G401 (cell line): ENCODE measurements around the gene KCNQ5. TPM values are rescaled to one million over a fixed set of nuclear protein-coding genes. Genes with fewer than 3 reads are reported as not detected.

ENCODE experiments used
- DNase-seq: peaks from one replicate; pipeline ENCODE4 v3.0.0-alpha.2; 2015; ENCODE audit warnings: low spot score
- in situ Hi-C: cut with HindIII; loops from 2 replicates; pipeline ENCODE4 v1.10.0; 2016; ENCODE audit warnings: low sequenced_read_pairs, mixed read lengths
- total RNA-seq: library from RNA; depleted of rRNA; stranded (reverse); fragments of >200 nt; shearing (Covaris generic); gene quantifications from 2 replicates; pipeline ENCODE4 v1.2.3, GENCODE V29; 2014

Gene KCNQ5
- total RNA-seq, 1 experiment from 2014 or later = not detected

DNA sequence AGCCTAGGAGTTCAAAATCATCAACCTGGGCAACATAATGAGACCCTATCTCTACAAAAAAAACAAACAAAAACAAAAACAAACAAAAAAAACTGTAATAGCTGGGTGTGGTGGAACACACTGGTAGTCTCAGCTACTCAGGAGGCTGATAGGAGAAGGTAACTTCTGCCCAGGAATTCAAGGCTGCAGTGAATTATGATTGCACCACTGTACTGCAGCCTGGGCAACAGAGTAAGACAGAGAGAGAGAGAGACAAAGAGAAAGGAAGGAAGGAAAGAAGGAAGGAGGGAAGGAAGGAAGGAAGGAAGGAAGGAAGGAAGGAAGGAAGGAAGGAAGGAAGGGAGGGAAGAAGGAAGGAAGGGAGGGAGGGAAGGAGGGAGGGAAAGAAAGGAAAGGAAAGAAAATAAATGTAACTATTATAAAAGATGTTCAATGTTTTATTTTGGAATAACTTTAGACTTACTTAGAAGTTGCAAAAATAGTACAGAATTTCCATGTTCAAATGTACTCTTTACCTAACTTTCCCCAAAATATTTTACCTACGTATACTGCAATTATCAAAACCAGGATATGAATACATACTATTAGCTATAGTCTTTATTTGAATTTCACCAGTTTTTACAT is 428.2 kb downstream of the KCNQ5 start:
- no peak for DNase-seq
- in situ Hi-C loops = no loop called here

DNA sequence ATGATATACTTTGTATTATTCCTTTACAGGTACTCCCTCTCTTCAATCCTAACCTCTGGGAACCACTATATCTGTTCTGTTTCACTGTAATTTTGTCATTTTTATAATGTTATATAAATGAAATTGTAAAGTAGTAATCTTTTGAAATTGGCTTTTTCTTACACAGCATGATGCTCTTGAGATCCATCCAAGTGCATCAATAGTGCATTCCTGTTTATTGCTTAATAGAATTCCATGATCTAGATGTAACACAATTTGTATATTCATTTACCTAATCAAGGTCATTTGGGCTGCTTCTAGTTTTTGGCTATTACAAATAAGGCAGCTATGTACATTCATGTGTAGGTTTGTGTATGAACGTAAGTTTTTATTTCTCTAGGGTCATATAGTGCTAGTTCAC is 428.8 kb downstream of the KCNQ5 start:
- no peak for DNase-seq
- in situ Hi-C loops = no loop called here

DNA sequence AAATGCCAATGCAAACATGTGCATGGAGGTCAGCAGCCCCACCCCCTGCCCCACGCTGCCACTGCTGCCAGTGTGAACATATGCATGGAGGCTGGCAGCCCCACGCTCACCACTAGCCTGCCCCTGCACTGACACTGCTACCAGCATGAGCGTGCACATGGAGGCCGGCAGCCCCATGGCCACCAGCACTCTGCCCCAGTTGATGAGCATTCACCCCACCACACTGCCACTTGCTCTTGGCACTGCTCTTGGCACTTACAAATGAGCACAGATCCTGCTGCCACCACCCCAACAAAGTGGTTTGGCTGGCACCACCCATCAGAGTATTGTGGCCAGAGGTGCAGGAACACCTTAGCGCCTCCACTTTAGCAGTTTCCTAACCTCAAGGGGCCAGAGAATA is 429.3 kb downstream of the KCNQ5 start:
- DNase-seq = no peak
- in situ Hi-C loops = no loop called here

DNA sequence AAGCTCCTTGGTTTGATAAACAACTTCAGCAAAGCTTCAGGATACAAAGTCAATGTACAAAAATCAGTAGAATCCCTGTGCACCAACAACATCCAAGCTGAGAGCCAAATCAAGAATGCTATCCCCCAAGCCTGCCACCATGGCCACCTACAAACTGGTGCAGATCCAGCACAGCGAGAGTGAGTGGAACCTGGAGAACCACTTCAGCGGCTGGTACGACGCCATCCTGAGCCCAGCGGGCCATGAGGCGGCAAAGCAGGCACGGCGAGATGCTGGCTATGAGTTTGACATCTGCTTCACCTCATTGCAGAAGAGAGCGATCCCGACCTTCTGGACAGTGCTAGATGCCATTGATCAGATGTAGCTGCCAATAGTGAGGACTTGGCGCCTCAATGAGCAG is 433.1 kb downstream of the KCNQ5 start:
- DNase-seq = no peak
- in situ Hi-C loops = no loop called here

DNA sequence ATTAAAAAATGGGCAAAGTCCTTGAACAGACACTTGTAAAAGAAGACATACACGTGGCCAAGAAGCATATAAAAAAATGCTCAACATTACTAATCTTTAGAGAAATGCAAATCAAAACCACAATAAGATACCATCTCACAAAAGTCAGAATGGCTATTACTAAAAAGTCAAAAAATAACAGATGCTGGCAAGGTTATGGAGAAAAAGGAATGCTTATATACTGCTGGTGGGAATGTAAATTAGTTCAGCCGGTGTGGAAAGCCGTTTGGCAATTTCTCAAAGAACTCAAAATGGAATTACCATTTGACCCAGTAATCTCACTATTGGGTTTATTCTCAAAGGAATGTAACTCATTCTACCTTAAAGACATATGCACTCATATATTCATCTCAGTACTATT is 436.9 kb downstream of the KCNQ5 start:
- DNase-seq = no peak
- in situ Hi-C loops = no loop called here

DNA sequence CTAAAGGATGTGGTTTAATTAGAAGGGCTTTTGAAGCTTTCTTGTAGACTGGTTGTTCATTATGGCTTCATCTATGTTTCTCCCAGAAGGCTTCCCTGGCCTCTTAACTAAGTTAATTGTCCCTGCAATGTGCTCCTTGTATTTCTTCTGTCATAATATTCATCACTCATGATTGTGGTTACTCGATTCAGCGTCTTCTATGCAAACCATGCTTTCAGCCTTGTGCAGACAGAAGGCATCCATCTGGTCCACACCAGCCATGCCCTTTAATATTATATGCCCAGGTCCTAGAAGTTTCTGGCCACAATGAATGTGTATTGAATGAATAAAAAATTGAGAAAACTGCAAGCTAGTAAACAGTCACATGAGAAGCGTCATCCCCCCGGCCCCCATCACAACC is 440.3 kb downstream of the KCNQ5 start:
- DNase-seq = no peak
- in situ Hi-C loops = no loop called here

DNA sequence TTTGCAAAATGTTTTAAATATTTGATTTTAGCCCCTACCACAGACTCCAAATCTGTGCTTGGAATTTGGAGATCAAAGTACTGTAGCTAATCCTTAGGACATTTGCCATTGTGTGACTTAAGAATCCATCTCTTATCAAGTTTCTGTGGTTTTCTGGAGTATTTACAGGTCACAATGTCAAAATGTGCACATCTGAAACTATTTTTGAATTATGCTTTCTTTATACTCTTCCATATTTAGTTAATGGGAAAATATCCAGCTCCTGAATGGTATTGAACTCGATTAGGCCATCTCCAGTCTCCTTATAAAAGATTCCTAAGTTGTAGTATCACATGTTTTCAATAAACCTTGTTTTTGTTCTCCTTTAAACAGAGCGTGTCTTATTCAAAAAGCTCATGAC is 441.0 kb downstream of the KCNQ5 start:
- no peak for DNase-seq
- in situ Hi-C loops = no loop called here

DNA sequence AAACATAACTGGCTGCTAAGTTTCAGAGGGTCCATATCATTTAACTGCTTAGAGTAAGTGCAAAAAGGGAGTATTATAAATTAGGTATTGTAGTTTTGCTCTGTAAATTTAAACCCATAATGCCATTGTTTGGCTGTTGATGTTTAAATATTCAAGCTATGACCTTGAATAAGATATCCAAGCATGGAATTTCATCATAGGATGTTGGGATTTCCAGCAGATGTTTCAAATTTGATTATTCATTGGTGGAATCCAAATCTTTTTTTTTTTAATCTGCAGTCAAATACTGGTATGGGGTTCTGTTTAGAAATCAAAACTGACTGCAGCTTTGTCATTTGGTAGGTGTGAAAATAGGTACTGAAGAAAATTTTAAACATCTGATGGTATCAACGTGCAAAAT is 442.4 kb downstream of the KCNQ5 start:
- no peak for DNase-seq
- in situ Hi-C loops = no loop called here

DNA sequence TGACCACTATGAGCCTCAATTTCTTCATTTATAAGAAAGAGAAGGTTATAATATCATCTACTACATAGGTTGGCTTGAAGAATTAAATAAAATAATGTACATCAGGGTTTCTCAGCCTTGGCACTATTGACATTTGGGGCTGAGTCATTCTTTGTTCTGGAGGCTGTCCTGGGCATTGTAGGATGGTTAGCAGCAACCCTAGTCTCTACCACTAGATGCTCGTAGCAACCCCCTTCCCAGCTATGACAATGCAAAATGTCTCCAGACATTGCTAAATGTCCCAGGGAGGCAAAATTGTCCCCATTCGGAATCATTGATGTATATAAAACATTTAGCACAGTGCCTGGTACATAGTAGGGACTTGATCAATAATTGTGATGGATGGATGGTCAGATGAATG is 451.4 kb downstream of the KCNQ5 start:
- in situ Hi-C loops = no loop called here
- DNase-seq = no peak

DNA sequence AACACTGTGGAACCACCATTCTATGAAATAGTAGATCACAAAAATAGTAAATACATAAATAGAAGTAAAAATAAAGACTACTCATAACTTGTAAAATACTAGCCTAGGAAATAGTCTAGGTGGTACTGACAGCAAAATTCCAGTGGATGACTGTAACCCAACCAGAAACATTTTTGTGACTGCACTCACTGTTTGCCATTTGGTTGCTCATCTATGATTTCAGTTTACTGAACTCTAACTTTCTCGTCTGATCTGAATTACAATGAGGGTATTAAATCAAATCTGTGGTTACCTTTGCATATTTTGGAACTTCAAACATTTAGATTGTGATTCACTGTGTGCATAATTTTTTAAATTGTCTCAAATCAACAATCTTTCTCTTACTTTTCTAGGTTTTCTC is 452.3 kb downstream of the KCNQ5 start:
- no peak for DNase-seq
- in situ Hi-C loops = no loop called here

DNA sequence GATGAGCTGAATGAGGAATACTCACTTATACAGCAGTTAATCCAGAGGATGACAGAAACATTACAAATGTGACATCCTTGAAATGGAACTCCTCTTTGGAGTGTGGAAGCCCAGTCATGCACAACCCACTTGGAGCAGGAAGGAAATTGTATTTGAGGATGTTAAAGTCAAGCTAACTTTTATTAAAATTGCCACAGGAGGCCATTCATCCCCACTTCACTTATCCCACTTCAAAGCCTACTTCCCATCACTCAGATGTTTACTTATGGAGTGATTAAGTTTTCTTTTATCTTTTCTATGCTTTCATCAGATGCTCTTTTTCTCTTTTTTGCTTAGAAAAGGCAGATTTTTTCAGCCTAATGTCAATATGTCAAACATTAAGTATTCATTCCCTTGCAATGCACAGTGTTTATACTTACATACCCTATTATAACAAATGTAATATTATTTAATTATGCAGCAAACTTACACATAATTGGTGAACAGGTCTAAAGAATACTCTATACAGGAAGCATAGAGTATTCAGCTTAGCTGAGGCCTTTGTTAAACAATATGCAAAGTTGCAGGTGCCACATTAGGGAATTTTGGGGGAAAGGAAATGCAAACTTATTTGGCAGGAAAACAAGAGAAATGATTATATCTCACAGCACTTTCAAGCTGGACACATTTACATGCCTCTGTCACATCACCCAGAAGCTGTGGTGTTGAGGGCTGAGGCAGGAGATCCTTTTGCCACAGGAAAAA is 454.5 kb downstream of the KCNQ5 start:
- no peak for DNase-seq
- in situ Hi-C loops = no loop called here

DNA sequence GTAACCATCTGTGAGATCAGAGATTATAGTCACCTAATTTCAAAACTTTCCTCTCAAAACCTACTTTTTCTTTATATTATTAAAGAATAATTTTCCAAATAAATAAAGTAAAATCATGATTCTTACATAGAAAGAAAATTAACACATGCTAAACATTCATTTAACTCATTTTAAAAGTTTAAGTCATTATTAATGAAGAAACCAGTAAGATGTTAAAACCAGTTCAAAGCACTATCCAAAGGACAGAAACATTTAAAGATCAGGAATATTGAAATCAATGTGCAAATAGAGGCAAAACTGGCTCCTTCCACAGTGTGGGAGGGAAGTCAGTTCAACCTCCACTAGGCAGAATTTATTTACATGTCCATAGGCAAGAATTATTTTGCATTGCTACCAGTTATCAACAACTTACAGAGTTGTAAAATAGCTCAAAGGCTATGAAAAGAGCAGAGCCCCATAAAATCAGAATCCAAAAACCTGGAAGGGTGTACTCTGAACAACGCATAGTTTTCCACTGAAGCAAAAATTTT is 456.5 kb downstream of the KCNQ5 start:
- no peak for DNase-seq
- in situ Hi-C loops = no loop called here

DNA sequence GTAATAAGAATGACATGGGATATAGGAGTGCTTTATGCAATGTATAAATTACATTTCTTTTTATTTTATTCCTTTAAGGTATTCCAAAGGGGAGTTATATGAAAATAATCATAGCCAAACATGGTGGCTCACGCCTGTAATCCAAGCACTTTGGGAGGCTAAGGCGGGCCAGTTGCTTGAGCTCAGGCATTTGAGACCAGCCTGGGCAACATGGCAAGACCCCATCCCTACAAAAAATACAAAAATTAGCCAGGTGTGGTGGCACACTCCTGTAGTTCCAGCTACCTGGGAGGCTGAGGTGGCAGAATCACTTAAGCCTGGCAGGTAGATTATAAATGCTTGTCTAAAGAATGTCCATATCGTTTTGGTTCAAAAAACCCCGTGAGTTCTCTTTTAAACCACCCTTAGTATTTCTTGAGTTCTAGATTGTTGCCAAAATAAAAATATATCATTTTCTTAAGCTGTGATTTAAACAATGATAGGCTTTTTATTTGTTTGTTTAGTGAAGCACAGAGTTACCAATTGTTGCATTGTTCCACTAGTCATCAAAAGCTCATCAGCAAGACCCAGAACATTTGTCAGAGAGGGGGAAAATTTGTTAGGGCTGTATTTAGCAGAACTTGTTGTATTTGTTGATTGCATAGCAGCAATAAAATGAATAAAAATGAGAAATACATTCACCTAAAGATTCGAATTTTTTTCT is 457.2 kb downstream of the KCNQ5 start:
- DNase-seq = no peak
- in situ Hi-C loops = no loop called here

DNA sequence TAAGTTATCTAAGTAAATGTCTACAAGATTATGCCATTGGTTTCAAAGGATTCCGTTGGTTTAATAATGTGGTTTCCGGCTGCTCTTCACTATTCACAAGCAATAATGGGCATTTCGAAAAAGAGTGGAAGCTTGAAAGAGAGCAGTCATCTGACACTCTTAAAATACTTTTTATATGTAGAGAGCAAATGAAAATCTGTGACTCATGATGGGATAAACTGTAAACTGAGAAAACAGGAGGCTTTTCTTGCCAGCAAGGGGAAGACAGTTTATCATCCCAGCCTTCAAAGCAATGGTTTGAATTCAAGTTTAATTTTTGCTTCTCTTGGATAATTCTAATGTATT is 457.7 kb downstream of the KCNQ5 start:
- no peak for DNase-seq

DNA sequence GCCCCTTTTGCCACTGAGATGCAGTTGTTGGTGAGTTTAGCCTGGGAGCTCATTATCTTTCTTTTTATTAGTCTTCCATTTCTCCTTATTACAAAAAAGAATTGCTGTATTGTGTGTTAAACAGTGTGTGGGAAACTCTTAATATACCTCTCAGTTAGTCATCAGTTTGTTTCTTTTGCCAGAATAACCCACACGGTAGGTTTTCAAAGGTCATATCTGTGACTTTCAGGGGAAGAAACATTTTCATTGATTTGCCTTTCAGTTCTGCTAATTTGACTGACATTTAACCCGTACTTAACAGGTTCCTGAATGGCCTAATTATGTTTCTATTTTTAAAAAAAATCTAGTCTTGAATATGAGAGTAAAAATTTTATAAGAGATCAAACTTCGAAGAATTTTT is 458.1 kb downstream of the KCNQ5 start:
- DNase-seq = no peak
- in situ Hi-C loops = no loop called here

More for the DNA sequence above, 457.7 kb downstream of the KCNQ5 start:
- in situ Hi-C loops = no loop called here

DNA sequence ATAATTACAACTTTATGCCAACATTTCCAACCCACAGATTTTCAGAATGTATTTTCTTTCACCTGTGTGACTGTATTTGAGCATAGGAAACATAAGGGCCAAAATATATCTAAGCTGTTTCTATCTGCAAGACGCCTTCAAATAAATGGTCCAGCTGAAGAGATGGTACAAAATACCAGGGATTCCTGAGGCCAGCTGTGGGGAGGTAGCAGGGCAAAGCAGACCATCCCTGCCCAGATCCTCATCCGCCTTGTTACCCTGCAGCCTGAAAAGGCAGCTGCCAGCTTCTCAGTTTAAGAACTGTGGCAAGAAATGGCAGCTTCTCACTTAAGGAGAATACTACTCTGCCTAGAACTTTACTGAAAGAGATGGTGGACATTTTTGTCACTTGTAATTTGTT is 460.1 kb downstream of the KCNQ5 start:
- in situ Hi-C loops = no loop called here
- no peak for DNase-seq

DNA sequence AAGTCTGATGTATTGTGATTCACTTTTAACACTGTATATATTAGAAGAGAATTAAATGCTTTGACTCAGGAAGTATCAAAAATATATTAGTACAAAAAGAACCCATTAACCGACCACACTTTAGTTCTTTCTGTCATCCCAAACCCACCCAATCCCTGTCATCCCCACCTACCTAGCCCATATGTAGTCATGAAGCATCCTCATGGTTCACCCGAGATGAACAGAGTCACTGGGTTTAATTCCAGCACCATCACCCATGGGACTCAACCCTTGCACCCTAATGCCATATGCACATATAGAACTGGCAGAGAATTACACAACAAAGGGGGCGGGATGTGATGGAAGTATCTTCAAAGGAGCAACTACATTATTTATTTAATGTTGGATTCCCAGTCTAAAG is 462.0 kb downstream of the KCNQ5 start:
- no peak for DNase-seq
- in situ Hi-C loops = no loop called here

DNA sequence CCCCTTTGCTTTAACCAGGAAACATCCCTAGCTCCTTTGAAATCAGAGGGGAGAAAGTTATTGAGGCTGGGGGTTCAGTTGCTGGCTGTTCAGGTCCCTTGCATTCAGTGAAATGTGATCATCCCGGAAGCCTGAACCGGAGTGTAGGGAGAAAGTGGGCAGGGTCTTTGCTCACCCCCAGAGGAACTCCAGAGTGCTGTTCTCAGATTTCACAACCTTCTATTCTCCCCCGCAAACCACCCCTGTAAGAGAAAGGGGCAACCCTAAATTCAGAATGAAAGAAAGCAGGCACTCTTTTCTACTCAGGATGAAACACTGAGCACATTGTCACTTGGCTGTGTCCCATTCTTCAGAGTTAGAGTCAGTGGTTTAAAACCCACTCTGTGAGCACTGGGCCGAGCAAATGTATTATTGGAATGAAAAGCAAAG is 463.6 kb downstream of the KCNQ5 start:
- DNase-seq = no peak
- in situ Hi-C loops = no loop called here

DNA sequence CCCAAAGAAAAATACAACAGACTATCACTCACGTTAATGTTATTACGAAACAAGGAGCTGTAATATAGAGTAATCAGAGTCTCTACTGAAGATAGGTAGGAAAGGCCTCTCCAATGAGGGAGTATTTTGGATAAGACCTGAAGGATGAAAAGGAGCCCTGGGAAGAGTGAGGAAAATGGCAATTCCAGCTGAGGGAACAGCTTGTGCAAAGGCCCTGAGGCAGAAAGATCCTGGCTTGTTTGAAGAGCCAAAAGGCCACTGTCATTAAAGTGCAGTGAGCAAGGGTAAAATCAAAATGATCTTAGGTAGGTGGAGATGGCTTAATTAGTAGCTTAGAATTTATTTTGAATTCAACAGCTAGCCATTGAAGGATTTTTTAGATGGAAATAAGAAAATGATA is 464.9 kb downstream of the KCNQ5 start:
- DNase-seq = no peak
- in situ Hi-C loops = no loop called here

DNA sequence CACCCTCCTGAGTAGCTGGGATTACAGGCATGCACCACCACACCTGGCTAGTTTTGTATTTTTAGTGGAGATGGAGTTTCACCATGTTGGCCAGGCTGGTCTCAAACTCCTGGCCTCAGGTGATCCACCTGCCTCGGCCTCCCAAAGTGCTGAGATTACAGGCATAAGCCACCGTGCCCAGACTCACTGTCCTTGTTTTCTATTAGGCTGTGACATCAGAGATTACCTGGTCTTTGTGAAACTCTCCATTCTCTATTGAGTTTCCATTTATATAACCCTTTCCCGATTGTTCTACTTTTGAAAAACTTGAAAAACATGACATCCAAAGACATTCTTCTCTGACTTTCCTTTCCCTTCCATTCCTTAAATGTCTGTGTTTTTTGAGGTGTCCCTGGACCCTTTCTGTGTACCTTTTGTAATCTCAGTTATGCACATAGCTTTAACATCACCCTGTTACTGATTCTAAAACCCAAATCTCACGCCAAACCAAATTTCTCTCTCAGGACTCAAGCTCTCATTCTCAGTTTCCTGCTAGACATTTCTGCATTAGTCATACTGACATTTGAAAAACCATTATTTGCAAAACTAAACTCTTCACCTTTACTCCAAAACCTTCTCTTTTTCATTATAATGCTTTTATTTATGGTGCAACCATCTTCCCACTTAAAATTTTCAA is 466.4 kb downstream of the KCNQ5 start:
- no peak for DNase-seq
- in situ Hi-C loops = no loop called here
